HG03095 (cell line): ENCODE results near the gene FOXRED2.
"Not testable (repeated sequence)": the region's sequence is repeated elsewhere in the genome, so short reads cannot be mapped to it uniquely, and the experiment has no call there.

ENCODE experiments used
- ATAC-seq: cut with Tn5 transposase; IDR thresholded peaks from one replicate; pipeline ENCODE4 v1.9.1; 2021; ENCODE audit warnings: moderate library complexity; ENCODE audit not compliant: unreplicated experiment

FOXRED2 gene

DNA sequence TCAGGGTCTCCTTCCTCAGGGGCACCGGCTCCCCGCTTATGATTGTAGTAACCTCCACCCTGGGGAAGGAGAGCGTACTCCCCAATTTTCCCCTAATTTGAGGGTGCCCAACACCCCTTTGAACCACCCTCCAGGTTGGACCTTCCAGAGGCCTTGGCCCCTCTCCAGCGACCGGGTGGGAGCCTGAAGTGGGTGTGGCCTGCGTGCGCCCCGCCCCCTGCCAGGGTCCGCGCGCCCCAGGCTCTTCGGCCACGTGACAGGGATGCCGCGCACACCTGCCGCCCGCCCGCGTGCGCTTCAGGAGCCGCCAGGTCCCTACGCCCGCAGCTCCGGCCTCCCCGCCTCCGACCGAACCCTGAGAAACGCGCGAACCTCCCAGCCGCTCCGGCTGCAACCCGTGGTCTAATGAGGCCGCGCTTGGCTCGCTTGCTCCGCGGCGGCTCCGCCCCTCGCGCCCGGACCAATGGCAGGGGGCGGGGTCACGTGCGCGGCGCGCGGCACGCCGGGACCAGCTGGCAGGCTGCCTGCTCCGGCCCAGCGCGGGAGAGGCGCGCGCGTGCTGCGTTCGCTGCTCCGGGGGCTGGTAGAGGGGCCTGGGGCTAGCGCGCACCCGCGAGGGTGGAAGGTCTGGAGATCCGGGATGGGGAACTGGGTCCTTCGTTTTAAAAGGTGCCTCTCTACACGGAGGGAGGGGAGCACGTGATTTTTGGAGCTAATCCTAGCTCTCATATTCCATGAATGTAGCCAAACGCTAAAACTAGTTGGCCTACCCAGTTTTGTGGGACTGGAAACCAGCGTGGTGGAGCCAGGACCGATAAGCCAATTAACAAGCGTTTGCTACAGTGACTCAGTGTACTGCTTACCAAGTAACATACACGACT, at the start of gene FOXRED2:
Gene FOXRED2 (minus strand): TSS at position 404 of the 881 bp plus-strand sequence. CDS start 618 bp downstream, outside the sequence.
- ATAC-seq = no peak

DNA sequence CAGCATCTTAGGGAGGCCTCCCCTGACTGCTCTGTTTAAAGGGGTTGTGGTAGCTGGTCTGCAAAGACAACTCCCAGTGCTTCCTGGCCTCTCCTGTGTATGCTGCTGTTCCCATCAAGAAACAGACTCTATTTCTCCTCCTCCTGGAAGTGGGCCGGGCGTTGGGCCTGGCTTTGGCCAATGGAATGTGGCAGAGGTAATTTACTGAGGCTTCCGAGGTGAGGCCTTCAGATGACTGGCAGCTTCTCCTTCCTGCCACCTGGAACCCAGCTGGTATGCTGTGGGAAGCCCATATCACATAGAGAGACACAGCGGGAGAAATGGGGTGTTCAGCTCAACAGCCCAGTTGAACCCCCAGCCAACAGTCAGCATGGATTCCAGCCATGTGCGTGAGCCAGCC, 47.3 kb upstream of the FOXRED2 start:
- ATAC-seq = no peak

DNA sequence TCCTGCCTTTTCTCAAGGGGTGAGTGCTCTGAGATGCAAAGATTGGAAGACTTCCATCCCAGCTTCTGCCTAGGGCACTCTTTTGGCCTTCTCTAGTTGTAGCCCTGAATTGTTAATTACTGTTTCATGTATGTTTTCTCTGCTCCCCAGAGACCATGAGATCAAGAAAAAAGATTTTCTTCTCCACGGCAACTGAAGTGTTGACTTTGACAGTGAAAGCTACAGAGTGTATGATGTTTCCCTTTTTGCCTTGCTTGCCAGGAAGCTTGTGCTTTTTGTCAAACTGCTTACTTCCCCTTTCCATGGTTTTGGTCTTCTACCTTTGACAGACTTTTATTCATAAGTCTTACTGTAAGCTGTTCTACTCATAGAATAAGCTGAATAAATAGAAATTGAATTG, 45.4 kb upstream of the FOXRED2 start:
- ATAC-seq = no peak

DNA sequence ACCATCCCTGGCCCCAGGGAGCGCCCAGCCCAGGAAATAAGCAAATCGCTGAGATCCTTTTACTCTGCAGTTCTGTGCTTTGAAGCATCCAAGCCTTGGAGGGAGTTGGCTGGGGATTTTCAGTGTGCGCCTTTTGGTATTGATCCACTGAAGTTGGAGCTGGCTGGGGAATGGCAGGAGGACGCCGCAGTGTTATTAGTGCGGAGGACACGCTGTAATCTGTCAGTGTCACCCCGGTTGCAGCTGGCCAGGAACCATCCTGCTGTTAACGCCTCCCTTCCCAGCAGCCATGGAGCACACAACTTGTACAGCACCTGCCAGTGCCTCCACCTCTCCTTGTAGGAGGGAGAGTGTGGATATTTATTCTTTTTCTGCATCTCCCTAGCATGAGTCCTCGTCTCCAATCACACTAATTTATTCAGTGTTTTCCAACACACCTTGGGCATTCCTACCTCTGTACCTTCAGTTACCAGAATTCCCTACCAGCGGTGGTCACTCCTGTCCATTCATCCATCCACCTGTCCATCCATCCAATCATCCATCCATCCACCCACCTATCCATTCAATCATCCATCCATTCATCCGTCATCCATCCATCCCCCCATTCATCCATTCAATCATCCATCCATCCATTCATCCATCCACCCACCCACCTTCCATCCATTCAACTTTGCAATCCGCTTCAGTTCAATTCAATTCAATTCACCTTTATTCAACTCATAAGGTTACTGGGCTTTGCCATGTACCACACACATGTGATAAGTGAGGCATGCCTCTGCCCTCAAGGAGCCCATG, 44.1 kb upstream of the FOXRED2 start:
- ATAC-seq = no peak

DNA sequence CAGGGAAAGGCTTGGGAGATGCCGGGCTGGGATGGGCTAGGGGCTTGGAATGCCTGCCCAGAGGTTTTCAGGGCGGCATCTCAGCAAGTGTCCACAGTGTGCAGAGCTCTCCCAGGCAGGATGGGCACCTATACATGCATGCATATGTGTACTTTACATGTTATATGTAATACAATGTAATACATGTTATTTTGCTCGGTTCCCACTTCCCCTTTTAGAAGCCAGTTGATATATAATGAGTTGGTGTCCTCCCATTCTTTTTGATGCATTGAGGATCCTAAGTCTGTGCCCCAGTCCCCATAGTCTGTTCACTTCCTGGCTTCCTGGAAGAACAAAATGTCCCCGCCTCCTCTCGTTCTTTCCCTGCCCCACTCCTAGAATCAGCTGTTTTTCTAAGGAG, 42.2 kb upstream of the FOXRED2 start:
- no peak for ATAC-seq

DNA sequence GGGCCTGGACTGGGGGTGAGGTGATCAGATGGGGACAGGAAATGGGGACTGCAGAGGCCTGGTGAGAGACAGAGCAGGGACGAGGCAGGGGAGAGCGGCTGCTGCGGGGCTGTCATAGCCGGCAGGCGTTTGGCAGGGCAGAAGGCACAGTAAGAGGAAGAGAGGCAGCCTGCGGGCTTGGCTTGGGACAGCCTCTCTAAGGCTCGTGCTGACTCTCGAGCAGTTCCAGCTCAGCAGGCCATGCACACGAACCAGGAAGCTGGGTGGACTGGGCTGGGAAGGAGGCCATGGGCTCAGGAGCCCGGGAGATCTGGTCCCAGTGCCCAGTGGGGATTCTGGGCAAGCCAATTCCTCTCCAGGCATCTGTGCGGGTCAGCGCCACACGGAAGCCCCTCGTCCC, 41.8 kb upstream of the FOXRED2 start:
- ATAC-seq = no peak

DNA sequence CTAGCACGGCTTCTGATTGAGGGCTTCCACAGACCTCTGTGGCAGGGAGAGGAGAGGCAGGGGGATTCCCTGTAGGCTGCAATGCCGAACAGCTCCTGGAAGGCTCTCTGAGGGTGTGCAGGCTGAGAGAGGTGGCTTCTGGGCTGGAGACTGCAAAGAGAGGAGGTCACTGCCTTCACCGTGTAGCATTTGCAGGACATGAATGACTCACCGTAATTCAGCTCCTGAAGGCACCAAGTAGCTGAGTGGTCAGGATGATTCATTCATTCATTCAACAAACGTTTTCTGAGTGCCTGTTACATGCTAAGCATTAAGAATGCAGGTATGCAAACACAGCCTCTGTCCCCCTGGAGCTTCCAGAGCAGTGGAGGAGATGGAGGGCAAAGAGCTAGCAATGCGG, 40.1 kb upstream of the FOXRED2 start:
- ATAC-seq = no peak

DNA sequence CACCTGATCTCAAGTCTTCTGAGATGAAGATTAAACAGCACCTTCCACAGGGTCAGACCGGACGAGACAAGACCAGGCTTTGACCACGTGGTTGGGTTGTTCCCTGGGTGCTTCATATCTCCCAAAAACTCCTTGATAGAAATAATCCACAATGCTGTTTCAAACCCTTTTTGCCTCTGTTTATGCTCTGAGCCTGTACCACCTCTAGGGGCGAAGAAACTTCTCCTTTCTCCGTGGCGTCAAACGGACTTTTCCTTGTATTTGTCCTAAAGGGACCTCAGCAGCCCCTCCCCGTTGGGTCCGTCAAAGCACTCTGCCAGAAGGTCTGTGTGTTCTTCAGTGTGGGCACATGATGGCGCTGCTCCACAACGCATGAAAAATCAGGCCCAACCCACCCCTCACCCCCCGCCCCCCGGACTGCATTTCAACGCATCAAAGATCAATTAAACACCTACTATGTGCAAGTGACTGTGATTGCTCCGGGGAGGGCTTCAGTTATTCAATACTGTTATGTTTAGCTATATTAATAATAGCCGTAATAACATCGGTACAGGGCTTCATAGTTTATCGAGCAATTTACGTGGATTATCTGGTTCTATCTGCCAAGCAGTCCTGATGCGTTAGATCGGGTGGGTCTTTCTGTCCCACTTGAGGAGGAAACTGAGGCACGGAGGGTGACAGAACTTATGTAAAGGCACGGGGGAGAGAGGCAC, 39.4 kb upstream of the FOXRED2 start:
- ATAC-seq = no peak

DNA sequence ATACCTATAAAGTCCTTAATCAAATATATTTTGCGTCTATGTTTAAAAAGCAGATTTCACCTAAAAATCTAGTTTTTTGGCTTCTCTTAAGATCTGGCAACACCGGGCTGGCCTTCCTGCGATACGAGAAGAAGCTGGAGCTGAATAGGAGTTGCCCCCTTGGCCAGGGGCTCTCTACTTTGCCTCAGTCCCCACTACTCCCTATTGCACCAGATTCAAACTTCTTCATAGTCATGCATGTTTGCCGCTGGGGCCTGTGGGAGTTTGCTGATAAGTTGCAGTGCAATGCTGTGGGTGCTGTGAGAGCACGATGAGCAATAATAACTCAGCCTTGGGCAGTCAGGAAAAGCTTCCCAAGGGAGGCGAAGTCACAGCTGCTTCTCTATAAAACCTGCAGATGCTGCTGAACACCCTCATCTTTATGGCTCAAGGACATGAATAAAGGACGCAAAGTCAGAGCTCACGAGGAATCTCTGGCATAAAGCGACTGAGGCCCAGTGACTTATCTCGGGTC, 37.3 kb upstream of the FOXRED2 start:
- no peak for ATAC-seq

DNA sequence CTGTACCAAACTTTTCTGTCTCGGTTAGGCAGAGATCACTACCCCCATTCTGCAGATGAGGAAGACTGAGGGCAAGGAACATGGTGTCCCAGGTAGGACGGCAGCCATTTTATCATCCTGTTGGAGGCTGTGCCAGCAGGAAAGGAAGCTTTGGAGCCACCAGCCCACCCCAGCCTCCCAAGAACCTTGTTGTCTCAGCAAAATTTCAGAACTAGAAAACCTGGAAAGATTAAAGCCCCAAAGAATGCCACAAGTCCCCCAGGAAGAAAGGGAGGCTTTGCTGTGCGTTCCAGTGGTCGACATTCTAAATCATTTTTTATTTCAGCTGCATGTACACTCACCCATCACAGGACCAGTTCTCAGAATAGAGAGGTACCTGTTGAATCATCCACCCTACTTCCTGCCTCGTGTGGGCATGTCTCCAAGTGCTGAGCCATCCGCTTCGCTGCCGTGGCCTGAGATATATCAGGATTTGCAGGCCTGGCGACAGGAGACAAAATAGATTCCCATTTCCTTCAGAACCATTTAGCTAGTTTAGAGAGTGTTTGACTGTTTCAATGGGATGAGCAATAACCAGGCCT, 35.1 kb upstream of the FOXRED2 start:
- no peak for ATAC-seq

DNA sequence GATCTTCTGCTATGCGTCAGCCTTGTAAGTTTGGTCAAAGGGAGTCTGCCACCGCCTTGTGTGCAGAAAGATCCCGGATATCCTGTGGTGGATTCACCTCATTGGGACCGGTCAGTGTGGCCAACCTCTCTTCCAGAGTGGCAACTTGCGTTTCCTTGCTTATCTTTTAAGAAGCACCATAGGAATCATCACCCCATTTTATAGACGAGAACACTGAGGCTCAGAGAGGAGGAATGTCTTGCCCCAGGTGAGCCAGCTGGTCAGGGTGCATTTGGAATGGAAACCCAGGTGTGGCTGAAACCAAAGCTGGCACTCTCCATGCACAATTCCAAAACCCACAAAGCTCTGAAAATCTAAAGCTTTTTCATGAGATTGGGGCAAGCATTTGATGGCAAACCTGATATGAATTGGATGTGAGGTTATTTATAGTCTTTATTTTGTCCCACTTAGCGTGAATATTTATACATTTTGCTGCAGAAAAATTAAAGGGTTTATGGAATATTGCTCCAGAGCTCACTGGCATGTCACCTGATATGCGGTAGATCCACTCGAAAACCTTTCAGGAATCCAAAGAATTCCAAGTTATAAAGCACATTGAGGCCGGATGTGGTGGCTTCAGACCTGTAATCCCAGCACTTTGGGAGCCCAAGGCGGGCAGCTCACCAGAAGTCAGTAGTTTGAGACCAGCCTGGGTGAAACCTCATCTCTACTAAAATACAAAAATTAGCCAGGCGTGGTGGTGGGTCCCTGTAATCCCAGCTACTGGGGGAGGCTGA, 34.2 kb upstream of the FOXRED2 start:
- no peak for ATAC-seq

DNA sequence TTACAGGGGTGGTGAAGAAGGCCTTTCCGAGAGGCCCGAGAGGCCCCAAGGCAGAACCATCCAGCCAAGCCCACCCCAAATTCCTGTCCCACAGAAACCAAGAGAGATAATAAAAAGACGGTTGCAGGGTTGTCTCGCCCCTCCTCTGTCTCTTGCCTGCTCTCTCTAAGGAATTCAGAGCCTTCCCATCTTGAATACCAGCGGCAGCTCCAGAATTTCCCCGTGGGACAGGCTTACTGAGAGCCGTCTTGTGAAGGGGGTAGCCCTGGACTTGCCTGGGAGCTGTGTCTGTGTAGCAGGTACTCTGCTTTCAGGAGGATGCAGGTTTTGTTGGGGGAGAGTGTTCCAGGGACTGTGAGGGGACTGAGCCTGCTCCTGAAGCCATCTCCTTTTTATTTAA, 31.7 kb upstream of the FOXRED2 start:
- ATAC-seq = no peak

DNA sequence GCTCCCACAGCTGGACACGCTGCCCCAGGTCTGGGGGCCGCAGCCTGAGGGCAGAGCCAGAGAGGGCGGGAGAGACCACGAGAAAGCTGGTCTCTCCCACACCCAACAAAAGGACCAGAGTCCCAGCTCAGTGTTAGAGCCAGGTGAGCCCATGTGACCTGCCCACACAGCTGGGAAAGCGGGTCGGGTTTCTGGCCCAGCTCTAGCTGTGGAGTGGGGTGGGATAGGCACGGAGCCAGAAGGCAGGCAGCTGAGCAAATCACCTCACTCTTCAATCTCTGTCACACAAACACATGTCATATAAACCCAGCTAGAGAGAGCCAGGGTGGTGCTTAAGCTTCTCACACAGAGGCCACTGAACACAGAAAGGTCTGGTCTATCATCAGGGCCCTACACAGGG, 29.9 kb upstream of the FOXRED2 start:
- ATAC-seq = no peak

DNA sequence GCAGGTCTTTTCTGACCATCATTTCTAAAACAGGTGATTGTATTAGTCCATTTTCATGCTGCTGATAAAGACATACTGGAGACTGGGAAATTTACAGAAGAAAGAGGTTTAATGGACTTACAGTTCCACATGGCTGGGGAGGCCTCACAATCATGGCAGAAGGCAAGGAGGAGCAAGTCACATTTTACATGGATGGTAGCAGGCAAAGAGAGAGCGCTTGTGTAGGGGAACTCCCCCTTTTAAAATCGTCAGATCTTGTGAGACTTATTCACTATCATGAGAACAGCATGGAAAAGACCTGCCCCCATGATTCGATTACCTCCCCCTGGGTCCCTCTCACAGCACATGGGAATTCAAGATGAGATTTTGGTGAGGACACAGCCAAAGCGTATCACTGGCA, 26.5 kb upstream of the FOXRED2 start:
- ATAC-seq = not testable (repeated sequence)

DNA sequence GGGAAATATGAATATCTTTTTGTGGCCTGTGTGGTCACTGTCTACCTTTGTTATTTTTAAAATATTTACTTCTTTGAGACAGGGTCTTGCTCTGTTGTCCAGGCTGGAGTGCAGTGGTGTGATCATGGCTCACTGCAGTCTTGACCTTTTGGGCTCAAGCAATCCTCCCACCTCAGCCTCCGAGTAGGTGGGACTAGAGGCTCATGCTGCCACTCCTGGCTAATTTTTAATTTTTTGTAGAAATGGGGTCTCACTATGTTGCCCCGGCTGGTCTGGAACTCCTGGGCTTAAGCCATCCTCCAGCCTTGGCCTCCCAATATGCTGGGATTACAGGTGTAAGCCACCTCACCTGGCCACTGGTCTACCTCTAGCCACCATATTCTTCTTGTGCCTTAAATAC, 25.6 kb upstream of the FOXRED2 start:
- ATAC-seq = no peak

DNA sequence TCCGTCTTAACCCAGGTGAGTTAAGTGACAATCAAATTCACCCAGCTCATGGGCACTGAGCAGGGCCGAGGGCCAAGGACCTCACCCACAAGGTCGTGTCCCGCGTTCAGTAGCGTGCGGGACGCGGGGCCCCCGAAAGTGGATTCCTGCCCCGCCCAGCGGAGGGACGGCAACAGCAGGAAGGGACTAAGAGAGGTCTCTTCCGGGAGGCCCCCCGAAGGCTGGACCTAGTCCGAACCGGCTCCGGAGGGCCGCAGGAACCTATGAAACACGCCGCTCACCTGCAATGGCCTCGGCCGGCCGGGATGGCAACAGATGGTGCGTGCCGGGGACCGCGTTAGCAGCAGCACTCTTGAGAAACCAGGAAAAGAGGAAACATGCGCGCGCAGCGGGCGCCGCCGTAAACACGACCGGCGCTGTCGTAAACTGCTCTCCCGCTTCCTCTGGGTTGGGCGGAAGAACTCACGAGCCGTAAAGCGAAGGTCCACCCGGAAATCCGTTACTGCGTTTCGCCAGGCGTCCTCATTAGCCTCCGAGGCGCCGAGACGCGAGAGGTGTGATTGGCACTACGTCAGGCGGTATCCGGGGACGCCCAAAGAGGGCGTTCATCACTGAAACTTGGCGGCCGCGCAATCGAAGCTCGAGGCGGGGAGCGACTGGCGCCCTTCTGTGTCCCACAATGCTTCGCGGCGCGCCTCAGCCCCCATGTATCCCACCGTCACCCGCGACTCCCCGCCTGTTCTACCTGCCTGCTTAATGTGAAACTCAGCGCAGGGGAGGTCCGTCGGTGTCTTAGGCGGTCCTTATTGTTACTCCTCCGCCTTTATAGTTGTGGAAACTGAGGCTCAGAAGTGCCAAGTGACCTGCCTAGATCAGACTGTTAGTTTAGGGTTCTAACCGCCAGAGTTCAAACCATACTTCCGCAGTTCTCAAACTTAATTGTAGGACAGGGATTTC, 22.2 kb upstream of the FOXRED2 start, which contains the start of gene EIF3D:
Gene EIF3D (minus strand): TSS at position 372 of the 957 bp plus-strand sequence. CDS start 3,045 bp downstream, outside the sequence.
- ATAC-seq = peak; percentile 88

DNA sequence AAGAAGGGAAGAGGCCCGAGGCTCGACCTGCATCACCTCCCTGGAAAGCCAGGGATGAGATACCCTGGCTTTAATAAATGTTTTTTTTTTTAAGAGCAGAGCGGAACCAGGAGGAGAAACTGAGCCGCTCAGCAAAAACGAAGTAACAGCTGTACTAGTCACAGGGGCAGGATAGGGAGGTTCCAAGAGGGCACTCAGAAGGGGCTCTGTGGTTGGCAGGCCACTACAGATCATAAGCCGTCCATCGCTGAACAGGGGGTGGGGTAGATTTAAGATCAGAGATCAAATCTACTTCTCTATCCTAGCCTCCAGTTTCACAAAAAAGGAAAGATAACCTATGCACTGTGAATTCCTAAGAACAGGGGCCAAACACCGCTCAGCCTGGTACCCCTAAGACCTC, 21.5 kb upstream of the FOXRED2 start:
- no peak for ATAC-seq

DNA sequence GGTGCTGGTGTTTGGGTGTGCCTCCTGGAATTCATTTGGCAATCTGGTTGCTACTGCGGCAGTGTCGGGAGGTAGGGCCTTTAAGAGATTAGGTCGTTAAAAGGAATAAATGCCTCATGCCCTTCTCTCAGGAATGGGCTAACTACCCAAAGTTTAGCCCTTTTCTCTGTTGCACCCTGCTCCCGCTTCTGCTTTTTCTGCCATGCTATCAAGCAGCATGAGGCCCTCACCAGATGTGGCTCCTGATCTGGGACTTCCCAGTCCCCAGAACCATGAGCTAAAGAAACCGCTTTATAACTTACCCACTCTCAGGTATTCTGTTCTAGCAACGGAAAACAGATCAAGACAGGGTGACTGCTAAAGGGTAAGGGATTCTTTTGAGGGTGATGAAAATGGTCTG, 15.8 kb upstream of the FOXRED2 start:
- ATAC-seq = no peak

DNA sequence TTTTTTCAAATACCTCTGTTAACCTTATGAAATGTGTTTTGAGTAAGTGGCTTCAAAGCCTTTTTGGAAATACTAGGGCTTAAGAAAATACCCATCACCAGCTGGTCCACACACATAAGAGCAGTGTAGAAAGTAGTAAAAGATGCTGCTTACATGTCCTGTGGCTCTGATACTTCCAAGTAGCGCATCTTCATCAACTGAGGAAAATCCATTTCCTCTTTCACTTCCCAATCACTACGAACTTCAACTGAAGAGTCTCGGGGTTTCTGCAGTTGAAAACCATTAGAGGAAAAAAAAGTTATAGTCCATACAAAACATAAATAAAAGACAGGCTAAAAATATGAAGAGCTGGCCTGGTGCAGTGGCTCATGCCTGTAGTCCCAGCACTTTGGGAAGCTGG, 13.6 kb upstream of the FOXRED2 start:
- no peak for ATAC-seq
